Endothelial cell of umbilical vein (primary cell): ENCODE results near the gene RCOR3. TPM values are rescaled to one million over a fixed set of nuclear protein-coding genes. Genes with fewer than 3 reads are reported as not detected.

ENCODE experiments used
- BruUV-seq: library from RNA; stranded (reverse); fragments of 400-500 nt; replicated peaks from 2 replicates; lab custom pipeline; 2021; lab: Mats Ljungman, UMichigan
- CTCF ChIA-PET: fragments of 300-600, 350-600 bp; sonication (Branson Sonifier 250); formaldehyde crosslinking; loops from one replicate; lab custom pipeline; 2021; ENCODE audit warnings: antibody characterized with exemption, inconsistent platforms; lab: Charles Lee
- POLR2A ChIA-PET: fragments of 300-600, 350-600 bp; sonication (Branson Sonifier 250); formaldehyde crosslinking; loops from one replicate; lab custom pipeline; 2021; ENCODE audit warnings: antibody characterized with exemption, inconsistent platforms; lab: Charles Lee
- DNase-seq: peaks from one replicate; pipeline ENCODE4 v3.0.0-alpha.2; 2011; ENCODE audit warnings: low read depth, low spot score
- FAIRE-seq: peaks from 2 replicates; lab custom pipeline; 2011; peaks lifted over from hg19 to GRCh38; lab: Jason Lieb, UNC
- H2AFZ ChIP-seq: 2 replicates; pipeline ENCODE4 v1.6.0; 2012; ENCODE audit warnings: low read depth, low read length, control low read depth, inconsistent platforms
- H3K27ac ChIP-seq: 2 replicates; pipeline ENCODE4 v1.5.1; 2011; ENCODE audit warnings: low read depth, mild to moderate bottlenecking, control low read depth, low read length, moderate library complexity; ENCODE audit not compliant: insufficient read depth
- H3K27me3 ChIP-seq, 2 experiments: 2 replicates each; pipeline versions ENCODE4 v1.6.0 to v1.6.1; 2011; ENCODE audit warnings: low read length in 2 of 2, mixed read lengths in 1 of 2; ENCODE audit not compliant: control insufficient read depth in 2 of 2, insufficient read depth in 2 of 2
- H3K36me3 ChIP-seq, 2 experiments: 2 replicates in 1 of 2; 3 replicates in 1 of 2; pipeline ENCODE4 v1.5.1; 2011; ENCODE audit warnings: low read length in 2 of 2, mild to moderate bottlenecking in 1 of 2, moderate library complexity in 1 of 2; ENCODE audit not compliant: control insufficient read depth in 2 of 2, insufficient read depth in 2 of 2; ENCODE audit errors: extremely low read depth in 1 of 2
- H3K4me1 ChIP-seq: 3 replicates; pipeline ENCODE4 v1.5.1; 2011; ENCODE audit warnings: mild to moderate bottlenecking, low read length; ENCODE audit not compliant: control insufficient read depth, insufficient read depth; ENCODE audit errors: extremely low read depth
- H3K4me2 ChIP-seq: 2 replicates; pipeline ENCODE4 v1.6.1; 2011; ENCODE audit warnings: low read length, control low read depth, mixed read lengths; ENCODE audit not compliant: insufficient read depth
- H3K4me3 ChIP-seq, 3 experiments: fragments of 200-600 bp in 1 of 3; sonication (generic), shearing (Covaris generic) in 1 of 3; replicated peaks in 1 of 3; 2 replicates each; pipeline ENCODE4 v1.5.1; 2011 to 2016; ENCODE audit warnings: control low read depth in 3 of 3, low read length in 3 of 3, mild to moderate bottlenecking in 2 of 3, inconsistent platforms in 1 of 3, low read depth in 1 of 3, moderate library complexity in 1 of 3; ENCODE audit not compliant: insufficient read depth in 1 of 3
- H3K79me2 ChIP-seq: 2 replicates; pipeline ENCODE4 v1.6.0; 2012; ENCODE audit warnings: low read length, inconsistent platforms; ENCODE audit not compliant: control insufficient read depth, insufficient read depth
- H3K9ac ChIP-seq: replicated peaks from 2 replicates; pipeline ENCODE3; 2011; ENCODE audit warnings: low read length, control low read depth; ENCODE audit not compliant: insufficient read depth; ENCODE audit errors: extremely low read depth
- H3K9me1 ChIP-seq: replicated peaks from 3 replicates; pipeline ENCODE4 v1.6.0; 2011; ENCODE audit warnings: mild to moderate bottlenecking, low read length; ENCODE audit not compliant: control insufficient read depth, insufficient read depth; ENCODE audit errors: extremely low read depth
- H3K9me3 ChIP-seq: replicated peaks from 2 replicates; pipeline ENCODE4 v1.5.1; 2012; ENCODE audit warnings: low read length, inconsistent platforms; ENCODE audit not compliant: control insufficient read depth, insufficient read depth
- H4K20me1 ChIP-seq: replicated peaks from 2 replicates; pipeline ENCODE3; 2011; ENCODE audit warnings: mild to moderate bottlenecking, low read length; ENCODE audit not compliant: control insufficient read depth, insufficient read depth; ENCODE audit errors: extremely low read depth
- CTCF ChIP-seq, 2 donors: IDR thresholded peaks; 1 replicate in 1 of 2; 2 replicates in 1 of 2; pipeline ENCODE4 v1.5.1; 2011; ENCODE audit warnings: low read length in 2 of 2, mild to moderate bottlenecking in 2 of 2, moderate library complexity in 2 of 2, control low read depth in 1 of 2, inconsistent platforms in 1 of 2, low read depth in 1 of 2; ENCODE audit not compliant: insufficient read depth in 1 of 2; ENCODE audit errors: extremely low read depth in 1 of 2
- EZH2 ChIP-seq: IDR thresholded peaks from 2 replicates; pipeline ENCODE4 v1.6.1; 2012; ENCODE audit warnings: borderline replicate concordance, low read depth, mild to moderate bottlenecking, moderate library complexity, low read length, inconsistent platforms; ENCODE audit not compliant: severe bottlenecking
- FOS ChIP-seq: IDR thresholded peaks from 2 replicates; pipeline ENCODE4 v1.6.1; 2011; ENCODE audit warnings: mild to moderate bottlenecking, low read length, moderate library complexity, borderline replicate concordance; ENCODE audit not compliant: insufficient read depth
- GATA2 ChIP-seq: IDR thresholded peaks from 2 replicates; pipeline ENCODE4 v1.7.0; 2011; ENCODE audit warnings: low read depth, mild to moderate bottlenecking, moderate library complexity, mixed read lengths, low read length; ENCODE audit not compliant: insufficient read length, insufficient read depth
- JUN ChIP-seq: IDR thresholded peaks from 2 replicates; pipeline ENCODE4 v1.6.1; 2011; ENCODE audit warnings: borderline replicate concordance, low read depth; ENCODE audit not compliant: insufficient read length, insufficient read depth
- MAX ChIP-seq: IDR thresholded peaks from 2 replicates; pipeline ENCODE4 v1.6.1; 2011; ENCODE audit not compliant: insufficient read depth, insufficient read length
- MYC ChIP-seq: IDR thresholded peaks from one replicate; pipeline ENCODE4 v1.6.1; 2011; ENCODE audit warnings: mild to moderate bottlenecking, low read depth, low read length
- POLR2A ChIP-seq: IDR thresholded peaks from 2 replicates; pipeline ENCODE4 v1.6.1; 2012; ENCODE audit warnings: low read depth, mild to moderate bottlenecking, control low read depth, low read length
- POLR2AphosphoS5 ChIP-seq: IDR thresholded peaks from 2 replicates; pipeline ENCODE4 v1.6.1; 2012; ENCODE audit warnings: low read depth, mild to moderate bottlenecking, control low read depth, low read length, moderate library complexity; ENCODE audit not compliant: insufficient read depth
- dilution Hi-C: fragments of 300-500 bp; cut with MboI; formaldehyde crosslinking; loops from one replicate; pipeline ENCODE4 v1.15.0; 2019; ENCODE audit warnings: low sequenced_read_pairs; ENCODE audit not compliant: extremely low pct_ligation_motif_present
- intact Hi-C: fragments of 100-400 bp; cut with micrococcal nuclease; formaldehyde crosslinking; loops from one replicate; pipeline ENCODE4 v1.10.0; 2022
- polyA plus RNA-seq, 4 experiments: library from polyadenylated mRNA; depleted of rRNA in 3 of 4; stranded (reverse) in 3 of 4; unstranded in 1 of 4; fragments of >200 nt; gene quantifications; 2 replicates each; pipeline versions ENCODE4 v1.2.1 to v1.2.3, GENCODE V29; 2011 to 2012; ENCODE audit warnings: missing spikeins in 1 of 4
- total RNA-seq: library from RNA; stranded (reverse); gene quantifications from 2 replicates; pipeline ENCODE4 v1.2.3, GENCODE V29; 2021

The RCOR3 gene
- total and polyA plus RNA-seq, 2 donors (not counting 3 experiments of a cell fraction or from before 2014, with no cell fraction given): 24.2 to 34.0 TPM

GRCh38 chr1:211341999-211342398 is 82.8 kb downstream of the RCOR3 start:
- Histone ChIP-seq H3K36me3 (no peaks in the 10 kb centered on the region), H2AFZ (no peak overlapping the region), H3K4me3 (no peak overlapping the region), H3K79me2 (no peaks in the 10 kb centered on the region), H4K20me1 (no peaks in the 10 kb centered on the region), H3K4me2 (no peak overlapping the region), H3K9me3 (no peaks in the 10 kb centered on the region), H3K4me1 (no peaks in the 10 kb centered on the region), H3K9ac (no peak overlapping the region), H3K9me1 (no peaks in the 10 kb centered on the region), H3K27me3 (no peaks in the 10 kb centered on the region), H3K27ac (no peak overlapping the region)
- ChIA-PET POLR2A (no interaction called here), CTCF (interaction anchor here (1.8 kb wide), 1 partner anchor 10 kb away, joined by 7 read pairs; no protein-coding TSS in a partner anchor)
- TF ChIP-seq CTCF (IDR thresholded peaks at IDR 0.05; ENCODE audit: extremely low read depth in 1 of 2, insufficient read depth in 1 of 2, low read depth in 1 of 2, low read length in 2 of 2) (no peak), EZH2 (no peak), JUN (no peak), MYC (no peak), POLR2AphosphoS5 (no peak), POLR2A (no peak)
- DNase-seq (no peak), FAIRE-seq (no peak)
- intact Hi-C loops (no loop called here), dilution Hi-C loops (no loop called here)
- BruUV-seq: no TSS peak

GRCh38 chr1:211343607-211344006 is 84.4 kb downstream of the RCOR3 start:
- Histone ChIP-seq H3K9me1 (no peaks in the 10 kb centered on the region), H3K27me3 (no peaks in the 10 kb centered on the region), H3K9me3 (no peaks in the 10 kb centered on the region), H2AFZ (no peak overlapping the region), H3K4me2 (no peak overlapping the region), H4K20me1 (no peaks in the 10 kb centered on the region), H3K4me1 (no peaks in the 10 kb centered on the region), H3K36me3 (no peaks in the 10 kb centered on the region), H3K79me2 (no peaks in the 10 kb centered on the region), H3K4me3 (no peak overlapping the region), H3K9ac (no peak overlapping the region), H3K27ac (no peak overlapping the region)
- ChIA-PET CTCF (interaction anchor here (1.8 kb wide), 1 partner anchor 8 kb away, joined by 7 read pairs; no protein-coding TSS in a partner anchor), POLR2A (no interaction called here)
- TF ChIP-seq EZH2: no peak
- no peak for TF ChIP-seq MYC
- TF ChIP-seq GATA2: no peak
- TF ChIP-seq POLR2A: no peak
- no peak for TF ChIP-seq JUN
- no peak for TF ChIP-seq CTCF (IDR thresholded peaks at IDR 0.05; ENCODE audit: extremely low read depth in 1 of 2, insufficient read depth in 1 of 2, low read depth in 1 of 2, low read length in 2 of 2)
- no peak for TF ChIP-seq FOS
- TF ChIP-seq MAX: no peak
- no peak for TF ChIP-seq POLR2AphosphoS5
- FAIRE-seq (no peak), DNase-seq (no peak)
- dilution Hi-C loops (no loop called here), intact Hi-C loops (no loop called here)
- BruUV-seq: no TSS peak
